Erythroblast (primary cell): ENCODE data around the gene CYSLTR2.

Experiments
- GATA1 ChIP-seq: IDR thresholded peaks from 2 replicates; pipeline ENCODE4 v1.6.1; 2011; ENCODE audit warnings: low read depth, mild to moderate bottlenecking, control low read depth, low read length, moderate library complexity
- POLR2A ChIP-seq: IDR thresholded peaks from 2 replicates; pipeline ENCODE4 v1.6.1; 2011; ENCODE audit warnings: mild to moderate bottlenecking, low read length

DNA sequence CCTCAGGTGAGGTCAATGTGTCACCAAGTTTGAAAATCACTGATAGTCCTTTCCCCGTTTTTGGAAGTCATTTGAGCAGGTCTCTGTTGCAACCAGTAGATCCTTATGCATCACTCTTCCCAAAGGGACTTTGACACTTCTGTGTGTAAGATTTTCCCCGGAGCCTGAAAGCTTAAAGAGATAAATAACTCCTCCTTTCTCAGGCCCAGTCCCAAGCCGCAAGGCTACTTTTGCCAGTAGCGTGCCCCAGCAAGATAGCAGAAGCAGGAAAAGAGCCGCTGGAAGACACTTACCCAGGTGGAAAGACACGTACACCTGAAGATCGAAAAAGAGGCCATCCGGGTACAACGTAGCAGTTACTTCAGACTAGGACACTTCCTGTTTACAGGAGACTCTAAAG is 106.9 kb downstream of the CYSLTR2 start:
- TF ChIP-seq POLR2A: no peak
- no peak for TF ChIP-seq GATA1
